C4-2B (cell line): ENCODE results near the gene KCNQ1.

Experiments used
- ZFX ChIP-seq: fragments of 450-650 bp; IDR thresholded peaks from 2 replicates; pipeline ENCODE4 v1.6.1; 2017
- TF ChIP-seq, protein P1 (sequence below): fragments of 450-650 bp; conservative IDR thresholded peaks from 2 replicates; pipeline ENCODE4 v1.5.1; 2017; ENCODE audit warnings: mild to moderate bottlenecking

GRCh38 chr11:2833716-2834502 is 389.1 kb downstream of the KCNQ1 start:
- TF ChIP-seq, protein P1, sequence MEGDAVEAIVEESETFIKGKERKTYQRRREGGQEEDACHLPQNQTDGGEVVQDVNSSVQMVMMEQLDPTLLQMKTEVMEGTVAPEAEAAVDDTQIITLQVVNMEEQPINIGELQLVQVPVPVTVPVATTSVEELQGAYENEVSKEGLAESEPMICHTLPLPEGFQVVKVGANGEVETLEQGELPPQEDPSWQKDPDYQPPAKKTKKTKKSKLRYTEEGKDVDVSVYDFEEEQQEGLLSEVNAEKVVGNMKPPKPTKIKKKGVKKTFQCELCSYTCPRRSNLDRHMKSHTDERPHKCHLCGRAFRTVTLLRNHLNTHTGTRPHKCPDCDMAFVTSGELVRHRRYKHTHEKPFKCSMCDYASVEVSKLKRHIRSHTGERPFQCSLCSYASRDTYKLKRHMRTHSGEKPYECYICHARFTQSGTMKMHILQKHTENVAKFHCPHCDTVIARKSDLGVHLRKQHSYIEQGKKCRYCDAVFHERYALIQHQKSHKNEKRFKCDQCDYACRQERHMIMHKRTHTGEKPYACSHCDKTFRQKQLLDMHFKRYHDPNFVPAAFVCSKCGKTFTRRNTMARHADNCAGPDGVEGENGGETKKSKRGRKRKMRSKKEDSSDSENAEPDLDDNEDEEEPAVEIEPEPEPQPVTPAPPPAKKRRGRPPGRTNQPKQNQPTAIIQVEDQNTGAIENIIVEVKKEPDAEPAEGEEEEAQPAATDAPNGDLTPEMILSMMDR: no peak
- TF ChIP-seq ZFX: no peak
